ENCODE results near the gene AMY1B.
"Not testable (repeated sequence)": the region's sequence is repeated elsewhere in the genome, so short reads cannot be mapped to it uniquely, and the experiment has no call there.

DNA sequence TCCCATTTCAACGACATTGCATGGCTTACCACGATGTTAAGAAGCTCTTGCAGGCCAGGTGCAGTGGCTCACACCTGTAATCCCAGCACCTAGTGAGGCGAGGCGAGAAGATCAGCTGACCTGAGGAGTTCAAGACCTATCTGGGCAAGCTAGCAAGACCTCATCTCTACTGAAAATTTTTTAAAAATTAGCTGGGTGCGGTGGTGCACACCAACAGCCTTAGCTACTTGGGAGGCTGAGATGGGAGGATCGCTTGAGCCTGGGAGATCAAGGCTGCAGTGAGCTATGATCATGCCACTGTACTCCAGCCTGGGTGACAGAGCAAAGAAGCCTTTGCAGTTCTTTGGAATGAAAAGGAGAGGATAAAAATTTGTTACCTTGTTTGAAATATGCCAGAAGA, 21.4 kb upstream of the AMY1B start:
- TF ChIP-seq POLR2AphosphoS5, POLR2A, EP300 (IDR thresholded peaks at IDR 0.05): not testable (repeated sequence)
- TF ChIP-seq, protein P1, sequence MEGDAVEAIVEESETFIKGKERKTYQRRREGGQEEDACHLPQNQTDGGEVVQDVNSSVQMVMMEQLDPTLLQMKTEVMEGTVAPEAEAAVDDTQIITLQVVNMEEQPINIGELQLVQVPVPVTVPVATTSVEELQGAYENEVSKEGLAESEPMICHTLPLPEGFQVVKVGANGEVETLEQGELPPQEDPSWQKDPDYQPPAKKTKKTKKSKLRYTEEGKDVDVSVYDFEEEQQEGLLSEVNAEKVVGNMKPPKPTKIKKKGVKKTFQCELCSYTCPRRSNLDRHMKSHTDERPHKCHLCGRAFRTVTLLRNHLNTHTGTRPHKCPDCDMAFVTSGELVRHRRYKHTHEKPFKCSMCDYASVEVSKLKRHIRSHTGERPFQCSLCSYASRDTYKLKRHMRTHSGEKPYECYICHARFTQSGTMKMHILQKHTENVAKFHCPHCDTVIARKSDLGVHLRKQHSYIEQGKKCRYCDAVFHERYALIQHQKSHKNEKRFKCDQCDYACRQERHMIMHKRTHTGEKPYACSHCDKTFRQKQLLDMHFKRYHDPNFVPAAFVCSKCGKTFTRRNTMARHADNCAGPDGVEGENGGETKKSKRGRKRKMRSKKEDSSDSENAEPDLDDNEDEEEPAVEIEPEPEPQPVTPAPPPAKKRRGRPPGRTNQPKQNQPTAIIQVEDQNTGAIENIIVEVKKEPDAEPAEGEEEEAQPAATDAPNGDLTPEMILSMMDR (IDR thresholded peaks at IDR 0.05) = not testable (repeated sequence)
